Endothelial cell of hepatic sinusoid (primary cell): Measurements from ENCODE around the gene CCDC88B.
"Not testable (repeated sequence)": the region's sequence is repeated elsewhere in the genome, so short reads cannot be mapped to it uniquely, and the experiment has no call there.

Experiments used
- in situ Hi-C: cut with HindIII; loops from 2 replicates; pipeline ENCODE4 v1.10.0; 2017; ENCODE audit warnings: low sequenced_read_pairs

Gene CCDC88B

DNA sequence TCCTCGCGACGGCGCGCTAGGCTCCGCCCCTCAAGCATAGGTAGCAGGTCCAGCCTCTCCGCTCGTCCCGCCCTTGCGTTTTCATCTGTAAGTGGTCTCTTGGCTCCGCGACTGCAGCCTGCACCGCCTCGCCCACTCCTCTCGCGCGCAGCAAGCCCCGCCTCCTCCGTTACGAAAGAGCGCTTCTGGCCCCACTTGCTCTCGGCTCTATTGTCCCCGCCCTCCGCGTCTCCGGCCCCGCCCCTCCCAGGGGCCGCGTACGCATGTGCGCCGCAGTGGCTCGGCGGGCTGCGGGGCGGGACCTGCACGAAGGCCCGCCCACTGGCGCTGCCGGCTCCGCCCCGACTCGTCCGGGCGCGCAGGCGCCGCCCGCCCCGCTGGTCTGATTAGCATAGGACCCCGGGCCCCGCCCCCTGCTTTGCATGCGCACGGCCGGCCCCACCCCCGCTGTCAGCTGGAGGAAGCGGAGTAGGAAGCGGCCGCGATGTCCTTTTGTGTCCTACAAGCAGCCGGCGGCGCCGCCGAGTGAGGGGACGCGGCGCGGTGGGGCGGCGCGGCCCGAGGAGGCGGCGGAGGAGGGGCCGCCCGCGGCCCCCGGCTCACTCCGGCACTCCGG lies 34.8 kb upstream of the CCDC88B start, which contains the start of gene ESRRA:
ESRRA (plus strand) TSS at position 450 of the 616 bp plus-strand sequence. CDS start 1,656 bp downstream, outside the sequence.
- in situ Hi-C loops, result loop anchor here (5.0 kb wide), 2 partner anchors 53 to 88 kb away; partner anchors contain the start of gene PLCB3

GRCh38 chr11:64305691-64306562 lies 34.1 kb upstream of the CCDC88B start:
- in situ Hi-C loops, result loop anchor here (5.0 kb wide), 2 partner anchors 54 to 89 kb away; partner anchors contain the start of gene PLCB3

- in situ Hi-C loops, result loop anchor here (5.0 kb wide), 2 partner anchors 54 to 89 kb away; partner anchors contain the start of gene PLCB3
Measured at GRCh38 chr11:64306563-64306875, 33.5 kb upstream of the CCDC88B start.

DNA sequence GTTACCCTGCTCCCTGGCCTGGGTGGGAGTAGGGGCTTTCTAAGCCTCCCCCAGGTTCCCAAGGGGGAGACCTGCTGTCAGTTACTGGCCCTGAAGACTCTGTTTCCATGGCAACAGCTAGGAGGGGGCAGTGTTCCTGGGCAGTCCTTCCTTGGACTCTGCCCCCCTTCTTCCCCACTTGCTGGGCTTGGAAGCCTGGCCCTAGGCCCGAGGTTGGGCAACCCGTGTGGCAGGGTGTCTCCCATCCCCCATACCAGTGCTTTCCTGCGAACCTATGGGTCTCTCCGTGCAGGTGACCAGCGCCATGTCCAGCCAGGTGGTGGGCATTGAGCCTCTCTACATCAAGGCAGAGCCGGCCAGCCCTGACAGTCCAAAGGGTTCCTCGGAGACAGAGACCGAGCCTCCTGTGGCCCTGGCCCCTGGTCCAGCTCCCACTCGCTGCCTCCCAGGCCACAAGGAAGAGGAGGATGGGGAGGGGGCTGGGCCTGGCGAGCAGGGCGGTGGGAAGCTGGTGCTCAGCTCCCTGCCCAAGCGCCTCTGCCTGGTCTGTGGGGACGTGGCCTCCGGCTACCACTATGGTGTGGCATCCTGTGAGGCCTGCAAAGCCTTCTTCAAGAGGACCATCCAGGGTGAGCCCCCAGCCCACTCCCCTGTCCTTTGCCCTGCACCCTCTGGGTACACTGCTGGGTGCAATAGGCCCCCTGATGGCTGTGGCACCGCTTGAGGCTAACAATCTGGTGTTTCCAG lies 33.0 kb upstream of the CCDC88B start:
- in situ Hi-C loops, result loop anchor here (5.0 kb wide), 2 partner anchors 55 to 90 kb away; partner anchors contain the start of gene PLCB3

DNA sequence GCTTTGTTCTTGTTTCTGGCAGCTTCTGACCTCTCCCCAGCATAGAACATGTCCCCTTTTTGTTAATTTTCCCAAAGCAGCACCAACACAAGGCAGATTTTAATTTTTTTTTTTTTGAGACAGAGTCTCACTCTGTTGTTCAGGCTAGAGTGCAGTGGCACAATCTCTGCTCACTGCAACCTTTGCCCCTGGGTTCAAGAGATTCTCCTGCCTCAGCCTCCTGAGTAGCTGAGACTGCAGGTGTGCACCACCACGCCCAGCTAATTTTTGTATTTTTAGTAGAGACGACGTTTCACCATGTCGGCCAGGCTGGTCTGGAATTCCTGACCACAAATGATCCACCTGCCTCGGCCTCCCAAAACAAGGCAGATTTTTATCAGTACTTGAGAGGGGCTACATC lies 32.2 kb upstream of the CCDC88B start:
- in situ Hi-C loops, result loop anchor here (5.0 kb wide), 2 partner anchors 55 to 90 kb away; partner anchors contain the start of gene PLCB3

DNA sequence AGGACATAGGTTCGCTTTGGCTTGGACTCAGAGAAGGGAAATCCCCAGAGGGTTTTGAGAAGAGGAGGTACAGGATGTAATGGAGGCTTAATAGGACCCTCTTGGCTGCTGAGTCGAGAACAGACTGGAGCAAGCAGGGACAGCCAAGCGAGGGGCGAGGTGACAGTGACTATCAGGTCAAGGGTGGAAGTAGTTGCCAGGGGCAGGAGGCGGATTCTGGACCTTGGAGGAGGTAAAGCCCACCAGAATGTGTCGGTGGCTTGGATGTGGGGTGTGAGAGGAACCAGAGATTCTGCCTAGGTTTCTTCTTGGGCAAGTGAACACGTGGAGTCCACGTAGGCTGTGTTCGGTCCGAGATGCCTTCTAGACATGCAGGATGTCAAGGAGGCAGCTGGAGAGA lies 27.1 kb upstream of the CCDC88B start:
- in situ Hi-C loops, result no loop called here

DNA sequence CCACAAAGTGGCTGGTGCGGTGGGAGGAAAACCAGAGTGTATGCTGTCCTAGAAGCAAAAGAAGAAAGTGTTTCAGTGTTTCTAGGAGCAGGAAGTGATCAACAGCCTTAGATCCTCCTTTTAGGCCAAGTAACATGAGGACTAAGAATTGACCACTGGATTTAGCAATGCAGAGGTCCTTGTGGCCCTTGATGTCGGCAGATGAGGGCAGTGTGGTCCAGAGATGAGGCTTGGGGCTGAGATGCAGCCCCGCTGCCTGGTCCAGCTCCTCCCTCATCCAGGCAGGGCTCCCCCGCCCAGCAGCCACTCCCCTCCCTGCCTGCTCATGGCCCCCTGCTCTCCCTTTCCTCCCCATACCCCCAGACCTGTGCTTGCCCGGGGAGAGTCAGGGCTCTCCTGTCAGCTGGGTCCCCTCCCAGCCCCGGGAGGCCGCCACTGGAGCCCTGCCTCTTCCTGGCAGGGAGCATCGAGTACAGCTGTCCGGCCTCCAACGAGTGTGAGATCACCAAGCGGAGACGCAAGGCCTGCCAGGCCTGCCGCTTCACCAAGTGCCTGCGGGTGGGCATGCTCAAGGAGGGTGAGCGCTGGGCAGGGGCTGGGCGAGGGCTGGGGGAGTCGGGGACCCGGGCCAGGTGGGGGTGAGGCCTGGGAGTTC lies 26.4 kb upstream of the CCDC88B start:
- in situ Hi-C loops, result no loop called here

GRCh38 chr11:64314146-64314804 lies 25.7 kb upstream of the CCDC88B start:
- in situ Hi-C loops, result no loop called here

- in situ Hi-C loops, result no loop called here
Measured at GRCh38 chr11:64314805-64315561, 25.0 kb upstream of the CCDC88B start.

- in situ Hi-C loops, result not testable (repeated sequence)
Measured at GRCh38 chr11:64315667-64316526, 24.1 kb upstream of the CCDC88B start.

GRCh38 chr11:64316672-64317324 lies 23.2 kb upstream of the CCDC88B start:
- in situ Hi-C loops, result no loop called here

- in situ Hi-C loops, result no loop called here
Measured at GRCh38 chr11:64317325-64317960, 22.6 kb upstream of the CCDC88B start, which contains the start of gene TRMT112. TRMT112 (minus strand) TSS chr11:64317559; CDS start chr11:64317526, 33 bp downstream.

GRCh38 chr11:64317961-64318765 lies 21.8 kb upstream of the CCDC88B start, which contains the start of gene PRDX5:
PRDX5 (plus strand) TSS chr11:64318121; CDS start chr11:64318216, 95 bp downstream.
- in situ Hi-C loops, result no loop called here

- in situ Hi-C loops, result no loop called here
Measured at GRCh38 chr11:64318766-64319761, 20.9 kb upstream of the CCDC88B start.

GRCh38 chr11:64320556-64320955 lies 19.4 kb upstream of the CCDC88B start:
- in situ Hi-C loops, result loop anchor here (10.0 kb wide), 1 partner anchor 46 kb away; no protein-coding TSS in a partner anchor
